Thoracic aorta (tissue), 2 donors: Measurements from ENCODE around the gene MAPK8IP2. TPM values are rescaled to one million over a fixed set of nuclear protein-coding genes. Genes with fewer than 3 reads are reported as not detected.

Experiments
- ATAC-seq: fragments of 150-250 bp; one replicate; pipeline ENCODE4 v1.8.0; 2017; ENCODE audit warnings: low read depth; ENCODE audit not compliant: insufficient number of reproducible peaks, low FRiP score
- DNase-seq: peaks from one replicate; pipeline ENCODE4 v3.0.0-alpha.2; 2020; ENCODE audit warnings: low spot score
- H3K27ac ChIP-seq, 2 donors: fragments of 200-600 bp; sonication (generic); 1 replicate in 1 of 2; 2 replicates in 1 of 2; pipeline ENCODE4 v1.5.1; 2016; ENCODE audit warnings: mild to moderate bottlenecking in 2 of 2, moderate library complexity in 2 of 2
- H3K27me3 ChIP-seq: fragments of 200-600 bp; sonication (generic); replicated peaks from 2 replicates; pipeline ENCODE4 v1.6.0; 2016; ENCODE audit warnings: mild to moderate bottlenecking; ENCODE audit not compliant: insufficient read depth
- H3K36me3 ChIP-seq: fragments of 200-600 bp; sonication (generic); one replicate; pipeline ENCODE4 v1.5.1; 2016
- H3K4me1 ChIP-seq, 2 donors: fragments of 200-600 bp; sonication (generic); 1 replicate in 1 of 2; 2 replicates in 1 of 2; pipeline versions ENCODE4 v1.5.1 to v1.6.0; 2016; ENCODE audit warnings: low read depth in 2 of 2, mild to moderate bottlenecking in 1 of 2; ENCODE audit not compliant: control insufficient read depth in 1 of 2
- H3K4me3 ChIP-seq: fragments of 200-600 bp; sonication (generic); 2 replicates; pipeline ENCODE4 v1.5.1; 2016; ENCODE audit warnings: mild to moderate bottlenecking
- H3K9me3 ChIP-seq: fragments of 200-600 bp; sonication (generic); 2 replicates; pipeline ENCODE4 v1.5.1; 2016
- total RNA-seq, 2 donors: library from RNA; depleted of rRNA; stranded (reverse); fragments of >200 nt; gene quantifications; one replicate each; pipeline versions ENCODE4 v1.1.0 to v1.2.3, GENCODE V29; 2016
- TF ChIP-seq, protein P1 (sequence below): fragments of 200-600 bp; sonication (generic); IDR thresholded peaks from one replicate; pipeline ENCODE4 v1.5.1; 2019; ENCODE audit warnings: antibody characterized with exemption

The MAPK8IP2 gene
- total RNA-seq, 2 donors from 2014 or later: 0.41 to 0.92 TPM

DNA sequence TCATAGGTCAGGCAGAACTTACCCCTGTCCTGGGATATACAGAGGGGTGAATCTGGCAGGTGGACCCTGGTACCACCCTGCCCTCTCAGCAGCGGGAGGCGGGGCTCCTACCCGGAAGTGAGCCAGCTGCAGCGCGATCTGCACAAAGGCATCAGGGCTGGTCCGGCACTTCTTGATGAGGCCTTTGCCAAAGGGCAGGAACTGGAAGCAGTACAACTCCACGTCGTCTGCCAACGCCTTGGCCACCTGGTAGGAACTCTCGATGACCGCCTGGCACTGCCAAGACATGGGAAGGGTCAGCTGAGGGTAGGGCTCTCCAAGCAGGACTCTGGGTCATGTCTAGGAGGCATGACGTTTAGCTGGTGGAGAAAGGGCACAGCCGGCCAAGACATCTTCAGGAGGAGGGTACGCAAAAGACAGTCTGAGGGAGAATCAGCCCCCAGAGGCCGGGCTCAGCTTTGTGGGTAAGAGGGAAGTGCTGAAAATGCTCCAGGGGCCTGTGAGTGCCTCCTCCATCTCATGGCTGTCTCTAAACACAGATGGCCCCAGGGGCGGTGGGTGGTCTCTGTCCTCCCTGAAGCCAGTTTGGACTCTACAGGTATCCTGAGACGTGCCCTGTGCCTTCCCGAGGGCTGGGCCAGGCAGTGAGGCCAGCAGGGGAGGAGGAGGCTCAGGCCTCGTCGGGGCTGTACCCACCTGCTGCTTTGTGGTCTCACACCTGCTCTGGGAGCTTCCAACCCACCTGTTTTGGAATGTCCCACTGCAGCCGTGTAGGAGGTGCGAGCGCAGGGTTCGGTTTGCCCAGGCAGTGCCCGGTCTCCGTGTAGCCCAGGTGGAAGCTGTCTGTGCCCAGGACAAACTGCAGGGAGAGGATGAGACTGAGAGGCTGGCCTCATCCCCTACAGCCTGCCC, 29.1 kb upstream of the MAPK8IP2 start:
- H3K27me3 ChIP-seq: no peaks in the 10 kb centered on the region
- ATAC-seq (no peak), DNase-seq (no peak)
- TF ChIP-seq, protein P1, sequence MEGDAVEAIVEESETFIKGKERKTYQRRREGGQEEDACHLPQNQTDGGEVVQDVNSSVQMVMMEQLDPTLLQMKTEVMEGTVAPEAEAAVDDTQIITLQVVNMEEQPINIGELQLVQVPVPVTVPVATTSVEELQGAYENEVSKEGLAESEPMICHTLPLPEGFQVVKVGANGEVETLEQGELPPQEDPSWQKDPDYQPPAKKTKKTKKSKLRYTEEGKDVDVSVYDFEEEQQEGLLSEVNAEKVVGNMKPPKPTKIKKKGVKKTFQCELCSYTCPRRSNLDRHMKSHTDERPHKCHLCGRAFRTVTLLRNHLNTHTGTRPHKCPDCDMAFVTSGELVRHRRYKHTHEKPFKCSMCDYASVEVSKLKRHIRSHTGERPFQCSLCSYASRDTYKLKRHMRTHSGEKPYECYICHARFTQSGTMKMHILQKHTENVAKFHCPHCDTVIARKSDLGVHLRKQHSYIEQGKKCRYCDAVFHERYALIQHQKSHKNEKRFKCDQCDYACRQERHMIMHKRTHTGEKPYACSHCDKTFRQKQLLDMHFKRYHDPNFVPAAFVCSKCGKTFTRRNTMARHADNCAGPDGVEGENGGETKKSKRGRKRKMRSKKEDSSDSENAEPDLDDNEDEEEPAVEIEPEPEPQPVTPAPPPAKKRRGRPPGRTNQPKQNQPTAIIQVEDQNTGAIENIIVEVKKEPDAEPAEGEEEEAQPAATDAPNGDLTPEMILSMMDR: no peak
- no peak overlapping the region for H3K27ac ChIP-seq
- H3K4me1 ChIP-seq: no peaks in the 10 kb centered on the region
- no peaks in the 10 kb centered on the region for H3K36me3 ChIP-seq
- H3K9me3 ChIP-seq: no peaks in the 10 kb centered on the region
- H3K4me3 ChIP-seq: no peak overlapping the region

DNA sequence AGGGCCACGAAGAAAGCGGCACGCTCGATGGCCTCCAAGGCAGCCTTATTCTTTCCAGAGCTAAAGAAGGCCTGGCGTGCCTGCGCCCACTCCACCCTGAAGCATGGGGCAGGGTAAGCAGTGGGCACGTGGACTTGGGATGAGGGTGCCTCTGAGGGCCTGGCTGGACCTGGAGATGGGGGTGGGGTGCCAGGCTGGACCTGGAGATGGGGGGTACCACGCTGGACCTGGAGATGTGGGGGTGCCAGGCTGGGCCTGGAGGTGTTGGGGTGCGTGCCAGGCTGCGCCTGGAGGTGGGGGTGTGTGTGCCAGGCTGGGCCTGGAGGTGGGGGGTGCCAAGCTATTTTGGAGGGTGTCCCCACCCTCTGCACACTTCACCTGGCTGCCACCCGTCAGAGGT, 27.6 kb upstream of the MAPK8IP2 start:
- Histone ChIP-seq H3K27me3 (no peaks in the 10 kb centered on the region), H3K4me1 (no peaks in the 10 kb centered on the region), H3K27ac (no peak overlapping the region), H3K4me3 (no peak overlapping the region), H3K9me3 (no peaks in the 10 kb centered on the region), H3K36me3 (no peaks in the 10 kb centered on the region)
- TF ChIP-seq, protein P1: no peak
- ATAC-seq (no peak), DNase-seq (no peak)

DNA sequence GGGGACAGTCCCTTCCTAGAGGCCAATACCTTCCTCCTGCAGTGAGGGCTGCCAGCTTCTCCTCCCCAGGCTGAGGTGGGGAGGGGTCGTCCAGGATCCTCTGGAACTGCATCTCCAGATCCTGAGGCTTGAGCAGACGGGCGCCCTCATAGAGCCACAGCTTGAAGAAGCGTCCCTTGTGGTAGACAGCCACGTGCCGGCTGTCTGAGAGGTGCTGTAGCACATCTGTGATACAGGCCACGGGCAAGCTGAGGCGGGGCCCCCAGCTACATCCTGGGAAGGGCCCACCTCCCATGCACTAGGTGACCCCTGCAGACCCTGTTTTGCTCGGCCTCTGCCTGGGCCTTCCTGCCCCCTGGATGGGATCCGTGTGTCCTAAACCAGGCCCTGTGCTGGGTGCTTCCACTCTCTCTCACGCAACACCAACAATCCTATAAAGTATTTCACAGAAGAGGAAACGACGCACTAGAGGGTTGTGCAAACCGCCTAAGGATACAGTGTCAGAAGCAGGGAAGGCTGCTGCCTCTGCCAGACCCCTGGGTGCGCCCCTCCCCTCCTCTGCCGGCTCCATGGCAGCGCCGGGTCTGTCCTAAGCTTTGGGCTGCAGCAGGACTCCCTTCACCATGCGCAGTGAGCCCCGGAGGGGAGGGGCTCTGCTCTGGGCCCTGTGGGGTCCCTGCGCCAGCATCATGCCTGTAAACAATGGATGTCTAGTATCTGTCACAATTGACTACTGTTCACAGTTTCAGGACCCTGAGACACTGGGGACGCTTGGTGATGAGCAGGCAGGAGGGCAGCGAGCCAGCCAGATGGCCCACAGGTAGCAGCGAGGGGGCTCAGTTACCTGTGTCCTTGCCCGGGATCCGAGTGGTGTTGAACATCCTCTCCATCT, 26.9 kb upstream of the MAPK8IP2 start:
- TF ChIP-seq, protein P1: no peak
- DNase-seq (no peak), ATAC-seq (no peak)
- Histone ChIP-seq H3K27me3 (no peaks in the 10 kb centered on the region), H3K4me1 (peaks cover 3 to 6% of the 10 kb centered on the region in 2 donors), H3K36me3 (no peaks in the 10 kb centered on the region), H3K4me3 (no peak overlapping the region), H3K27ac (no peak overlapping the region), H3K9me3 (no peaks in the 10 kb centered on the region)

DNA sequence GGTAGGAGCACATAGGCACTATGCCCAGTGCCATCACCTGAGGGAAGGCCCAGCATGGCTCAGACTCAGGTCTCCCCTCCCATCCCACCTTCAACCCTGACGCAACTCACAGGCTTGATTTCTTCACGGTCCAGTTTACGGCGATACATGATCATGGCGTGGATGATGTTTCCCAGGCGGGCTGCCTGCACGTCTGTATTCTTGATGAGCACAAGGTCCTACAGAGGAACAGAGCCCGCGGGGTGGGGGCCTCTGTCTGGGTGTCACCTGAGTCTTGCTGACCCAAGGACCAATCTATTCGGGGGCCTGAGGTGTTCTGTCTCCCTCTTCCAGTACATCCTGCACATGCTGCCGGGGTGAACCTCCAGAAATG, 26.2 kb upstream of the MAPK8IP2 start:
- H3K27me3 ChIP-seq: no peaks in the 10 kb centered on the region
- no peak for ATAC-seq
- no peak overlapping the region for H3K4me3 ChIP-seq
- no peak for DNase-seq
- H3K36me3 ChIP-seq: no peaks in the 10 kb centered on the region
- TF ChIP-seq, protein P1: no peak
- H3K4me1 ChIP-seq: peaks cover 3 to 8% of the 10 kb centered on the region in 2 donors
- H3K9me3 ChIP-seq: no peaks in the 10 kb centered on the region
- no peak overlapping the region for H3K27ac ChIP-seq

DNA sequence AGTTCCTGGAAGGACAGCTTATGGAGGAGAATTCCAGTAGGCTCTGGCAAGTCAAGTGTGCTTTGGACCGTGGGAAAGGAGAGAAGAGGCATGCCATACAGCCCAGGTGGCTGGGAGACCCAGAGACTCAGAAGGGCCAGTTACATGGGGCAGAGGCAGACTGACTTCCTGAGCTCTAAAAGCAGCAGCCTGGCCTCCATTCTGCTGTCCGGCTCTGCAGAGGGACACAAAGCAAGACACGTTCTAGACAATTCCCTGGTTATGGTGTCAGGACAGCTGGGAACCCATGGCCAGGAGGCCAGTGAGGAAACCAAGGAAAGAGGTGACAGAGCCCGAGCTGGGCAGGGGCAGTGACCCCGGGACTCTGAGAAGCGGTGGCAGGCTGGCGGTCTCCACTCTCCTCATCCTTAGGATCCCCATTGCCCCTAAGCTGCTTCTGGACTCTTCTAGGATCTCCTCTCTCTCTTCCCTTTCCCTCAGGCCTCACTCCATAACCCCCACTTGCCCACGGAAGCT, 25.1 kb upstream of the MAPK8IP2 start:
- no peak for ATAC-seq
- Histone ChIP-seq H3K36me3 (no peaks in the 10 kb centered on the region), H3K27ac (no peak overlapping the region), H3K9me3 (no peaks in the 10 kb centered on the region), H3K27me3 (no peaks in the 10 kb centered on the region), H3K4me3 (no peak overlapping the region), H3K4me1 (peaks cover 3 to 8% of the 10 kb centered on the region in 2 donors)
- no peak for DNase-seq
- TF ChIP-seq, protein P1: no peak
